Osteoblast (primary cell): ENCODE data around the gene EEF2K. TPM values are rescaled to one million over a fixed set of nuclear protein-coding genes. Genes with fewer than 3 reads are reported as not detected.

ENCODE experiments used
- DNase-seq: peaks from one replicate; pipeline ENCODE4 v3.0.0; 2011; ENCODE audit warnings: low spot score, mixed read lengths; ENCODE audit not compliant: insufficient read length; ENCODE audit errors: missing footprints
- H2AFZ ChIP-seq: 2 replicates; pipeline ENCODE4 v1.6.0; 2011; ENCODE audit warnings: mild to moderate bottlenecking, low read length
- H3K27ac ChIP-seq: 2 replicates; pipeline ENCODE4 v1.5.1; 2011; ENCODE audit warnings: mild to moderate bottlenecking, low read depth, low read length, moderate library complexity
- H3K27me3 ChIP-seq: 2 replicates; pipeline ENCODE4 v1.6.0; 2012; ENCODE audit warnings: mild to moderate bottlenecking, control low read depth, inconsistent platforms, low read length, moderate library complexity; ENCODE audit not compliant: insufficient read depth
- H3K36me3 ChIP-seq: 2 replicates; pipeline ENCODE4 v1.5.1; 2011; ENCODE audit warnings: mild to moderate bottlenecking, low read length, control low read depth, moderate library complexity; ENCODE audit not compliant: insufficient read depth
- H3K4me1 ChIP-seq: 2 replicates; pipeline ENCODE4 v1.5.1; 2011; ENCODE audit warnings: mild to moderate bottlenecking, low read length, control low read depth, moderate library complexity; ENCODE audit not compliant: insufficient read depth
- H3K4me2 ChIP-seq: 2 replicates; pipeline ENCODE4 v1.6.0; 2011; ENCODE audit warnings: mild to moderate bottlenecking, low read length; ENCODE audit not compliant: insufficient read depth
- H3K4me3 ChIP-seq: fragments of 200-600 bp; sonication (generic); 3 replicates; pipeline ENCODE4 v1.5.1; 2012; ENCODE audit warnings: mild to moderate bottlenecking, low read length, inconsistent platforms; ENCODE audit not compliant: insufficient read depth
- H3K79me2 ChIP-seq: 2 replicates; pipeline ENCODE4 v1.6.0; 2012; ENCODE audit warnings: mild to moderate bottlenecking, low read length, control low read depth, inconsistent platforms; ENCODE audit not compliant: insufficient read depth
- H3K9me3 ChIP-seq: 2 replicates; pipeline ENCODE4 v1.5.1; 2011; ENCODE audit warnings: low read depth, low read length, control low read depth
- H4K20me1 ChIP-seq: 2 replicates; pipeline ENCODE4 v1.6.0; 2012; ENCODE audit warnings: mild to moderate bottlenecking, low read length, control low read depth; ENCODE audit not compliant: insufficient read depth
- CTCF ChIP-seq: IDR thresholded peaks from 2 replicates; pipeline ENCODE4 v1.5.1; 2011; ENCODE audit warnings: mild to moderate bottlenecking, low read depth, low read length, moderate library complexity; ENCODE audit errors: extremely low read depth
- total RNA-seq: library from RNA; depleted of rRNA; stranded (reverse); fragments of >200 nt; gene quantifications from 2 replicates; pipeline ENCODE4 v1.2.3, GENCODE V29; 2012

Gene EEF2K
- total RNA-seq, 1 donor: 41.6 TPM

GRCh38 chr16:22291860-22292318 is 85.8 kb downstream of the EEF2K start:
- Histone ChIP-seq H3K4me1 (peaks cover 3% of the 10 kb centered on the region), H3K36me3 (no peaks in the 10 kb centered on the region), H2AFZ (no peak overlapping the region), H3K9me3 (no peaks in the 10 kb centered on the region), H4K20me1 (no peaks in the 10 kb centered on the region), H3K4me3 (no peak overlapping the region), H3K79me2 (no peaks in the 10 kb centered on the region), H3K27me3 (no peaks in the 10 kb centered on the region), H3K4me2 (no peak overlapping the region), H3K27ac (no peak overlapping the region)
- TF ChIP-seq CTCF: no peak
- no peak for DNase-seq

- no peak for DNase-seq
- Histone ChIP-seq H3K79me2 (no peaks in the 10 kb centered on the region), H3K4me1 (peaks cover 3% of the 10 kb centered on the region), H3K4me2 (no peak overlapping the region), H3K27me3 (no peaks in the 10 kb centered on the region), H3K27ac (no peak overlapping the region), H4K20me1 (peaks cover under 1% of the 10 kb centered on the region), H3K9me3 (no peaks in the 10 kb centered on the region), H3K36me3 (no peaks in the 10 kb centered on the region), H2AFZ (no peak overlapping the region), H3K4me3 (no peak overlapping the region)
- TF ChIP-seq CTCF: no peak
Measured at GRCh38 chr16:22292320-22292719, 86.2 kb downstream of the EEF2K start.

- no peak overlapping the region for H3K4me2 ChIP-seq
- peaks cover 3% of the 10 kb centered on the region for H3K4me1 ChIP-seq
- H3K27me3 ChIP-seq: no peaks in the 10 kb centered on the region
- H3K27ac ChIP-seq: no peak overlapping the region
- H3K36me3 ChIP-seq: no peaks in the 10 kb centered on the region
- no peak overlapping the region for H3K4me3 ChIP-seq
- H4K20me1 ChIP-seq: peaks cover 9% of the 10 kb centered on the region
- TF ChIP-seq CTCF: no peak
- H2AFZ ChIP-seq: no peak overlapping the region
- no peaks in the 10 kb centered on the region for H3K79me2 ChIP-seq
- DNase-seq: no peak
- H3K9me3 ChIP-seq: no peaks in the 10 kb centered on the region
Measured at GRCh38 chr16:22293137-22294106, 87.3 kb downstream of the EEF2K start.

- peaks cover 31% of the 10 kb centered on the region for H4K20me1 ChIP-seq
- no peaks in the 10 kb centered on the region for H3K36me3 ChIP-seq
Measured at GRCh38 chr16:22296225-22297113, 90.4 kb downstream of the EEF2K start.

More at GRCh38 chr16:22296225-22297113, 90.4 kb downstream of the EEF2K start:
- no peak for DNase-seq
- peaks cover 17% of the 10 kb centered on the region for H3K79me2 ChIP-seq
- no peaks in the 10 kb centered on the region for H3K27me3 ChIP-seq
- H3K4me3 ChIP-seq: peak overlapping the region; percentile 99
- H3K4me2 ChIP-seq: peak overlapping the region; percentile 98
- H3K4me1 ChIP-seq: peaks cover 5% of the 10 kb centered on the region
- no peaks in the 10 kb centered on the region for H3K9me3 ChIP-seq
- H3K27ac ChIP-seq: peak overlapping the region; percentile 66
- TF ChIP-seq CTCF: no peak
- peak overlapping the region; percentile 99 for H2AFZ ChIP-seq
